NCI-H2029 (cell line): ENCODE results near the gene KRT34.
"Not testable (repeated sequence)": the region's sequence is repeated elsewhere in the genome, so short reads cannot be mapped to it uniquely, and the experiment has no call there.

Experiments used
- DNase-seq: peaks from one replicate; lab custom pipeline; 2025; lab: John Stamatoyannopoulos, UW

The KRT34 gene

GRCh38 chr17:41404024-41404671, 22.0 kb upstream of the KRT34 start:
- DNase-seq: peak; percentile 23

- DNase-seq: no peak
These were observed 21.4 kb upstream of the KRT34 start for GRCh38 chr17:41403404-41404023.

GRCh38 chr17:41402161-41402560, 20.1 kb upstream of the KRT34 start:
- no peak for DNase-seq

- no peak for DNase-seq
These were observed 15.0 kb upstream of the KRT34 start, which contains the start of gene KRT31 for GRCh38 chr17:41396996-41397660. KRT31 (minus strand) TSS chr17:41397608; CDS start chr17:41397539, 69 bp downstream.

GRCh38 chr17:41396340-41396739, 14.2 kb upstream of the KRT34 start:
- no peak for DNase-seq

- DNase-seq: no peak
These were observed 13.5 kb upstream of the KRT34 start for GRCh38 chr17:41395611-41396010.

- DNase-seq: not testable (repeated sequence)
These were observed 12.9 kb upstream of the KRT34 start for GRCh38 chr17:41395044-41395443.

GRCh38 chr17:41394254-41394996, 12.3 kb upstream of the KRT34 start:
- DNase-seq: no peak

- no peak for DNase-seq
These were observed 11.7 kb upstream of the KRT34 start for GRCh38 chr17:41393826-41394225.

GRCh38 chr17:41393294-41393693, 11.2 kb upstream of the KRT34 start:
- no peak for DNase-seq

- no peak for DNase-seq
These were observed 10.2 kb upstream of the KRT34 start for GRCh38 chr17:41392278-41392677.

GRCh38 chr17:41391535-41391934, 9.4 kb upstream of the KRT34 start:
- DNase-seq: no peak

GRCh38 chr17:41390411-41390938, 8.4 kb upstream of the KRT34 start:
- no peak for DNase-seq

- no peak for DNase-seq
These were observed 5.6 kb upstream of the KRT34 start for GRCh38 chr17:41387670-41388069.

GRCh38 chr17:41386227-41386626, 4.1 kb upstream of the KRT34 start:
- no peak for DNase-seq

- no peak for DNase-seq
These were observed 1.6 kb upstream of the KRT34 start for GRCh38 chr17:41383690-41384089.

GRCh38 chr17:41382394-41382793, 288 bp upstream of the KRT34 start:
- DNase-seq: no peak

- DNase-seq: not testable (repeated sequence)
These were observed 2.0 kb downstream of the KRT34 start for GRCh38 chr17:41380091-41380490.

- DNase-seq: no peak
These were observed 4.6 kb downstream of the KRT34 start for GRCh38 chr17:41377546-41377945.

GRCh38 chr17:41369713-41370112, 12.4 kb downstream of the KRT34 start, which contains the start of gene KRT33B:
KRT33B (minus strand) TSS chr17:41369813; CDS start chr17:41369750, 63 bp downstream.
- DNase-seq: no peak

GRCh38 chr17:41369023-41369422, 13.1 kb downstream of the KRT34 start:
- DNase-seq: no peak

GRCh38 chr17:41367426-41368075, 14.6 kb downstream of the KRT34 start:
- no peak for DNase-seq
